Breast epithelium (tissue), 4 donors: ENCODE results near the gene ID3. TPM values are rescaled to one million over a fixed set of nuclear protein-coding genes. Genes with fewer than 3 reads are reported as not detected.

Source experiments
- DNase-seq, 2 donors: peaks; one replicate each; pipeline ENCODE4 v3.0.0-alpha.2; 2019; ENCODE audit warnings: low spot score in 2 of 2
- H3K27ac ChIP-seq, 2 donors: fragments of 200-600 bp; sonication (generic) in 1 of 2; one replicate each; pipeline ENCODE4 v1.5.1; 2016 to 2019; ENCODE audit warnings: mild to moderate bottlenecking in 1 of 2
- H3K27me3 ChIP-seq, 2 donors: fragments of 200-600 bp; sonication (generic) in 1 of 2; one replicate each; pipeline versions ENCODE4 v1.5.1 to v1.6.0; 2017 to 2019; ENCODE audit warnings: control low read depth in 1 of 2, mild to moderate bottlenecking in 1 of 2
- H3K36me3 ChIP-seq: fragments of 200-600 bp; one replicate; pipeline ENCODE4 v1.5.1; 2019
- H3K4me1 ChIP-seq, 2 donors: fragments of 200-600 bp; sonication (generic); one replicate each; pipeline ENCODE4 v1.5.1; 2016 to 2019; ENCODE audit warnings: control low read depth in 1 of 2
- H3K4me3 ChIP-seq, 3 donors: fragments of 200-600 bp; sonication (generic); 1 replicate in 2 of 3; 2 replicates in 1 of 3; pipeline ENCODE4 v1.5.1; 2016 to 2019; ENCODE audit warnings: mild to moderate bottlenecking in 3 of 3, moderate library complexity in 2 of 3
- H3K9me3 ChIP-seq, 2 donors: fragments of 200-600 bp; sonication (generic) in 1 of 2; one replicate each; pipeline ENCODE4 v1.5.1; 2016 to 2019; ENCODE audit warnings: control low read depth in 1 of 2
- POLR2A ChIP-seq: fragments of 450-650 bp; IDR thresholded peaks from one replicate; pipeline ENCODE4 v1.6.1; 2016; ENCODE audit warnings: antibody characterized with exemption, mild to moderate bottlenecking, moderate library complexity
- POLR2AphosphoS5 ChIP-seq, 3 donors: sonication (generic); formaldehyde crosslinking; IDR thresholded peaks; one replicate each; pipeline ENCODE4 v1.6.1; 2017; ENCODE audit warnings: antibody characterized with exemption in 3 of 3
- intact Hi-C: fragments of 100-400 bp; cut with DNase I; formaldehyde crosslinking; loops from one replicate; pipeline ENCODE4 v1.15.1; 2023; ENCODE audit warnings: low total_unique reads
- total RNA-seq, 3 donors: library from RNA; depleted of rRNA; stranded (reverse); fragments of >200 nt; gene quantifications; one replicate each; pipeline ENCODE4 v1.1.0, GENCODE V29; 2016
- TF ChIP-seq, protein P1 (sequence below), 3 donors: fragments of 450-650 bp; IDR thresholded peaks; one replicate each; pipeline ENCODE4 v1.5.1; 2016 to 2017; ENCODE audit warnings: antibody characterized with exemption in 3 of 3, mild to moderate bottlenecking in 3 of 3, moderate library complexity in 3 of 3

The ID3 gene
- total RNA-seq, 3 donors from 2014 or later = 79.9 to 133 (median 90.9) TPM

DNA sequence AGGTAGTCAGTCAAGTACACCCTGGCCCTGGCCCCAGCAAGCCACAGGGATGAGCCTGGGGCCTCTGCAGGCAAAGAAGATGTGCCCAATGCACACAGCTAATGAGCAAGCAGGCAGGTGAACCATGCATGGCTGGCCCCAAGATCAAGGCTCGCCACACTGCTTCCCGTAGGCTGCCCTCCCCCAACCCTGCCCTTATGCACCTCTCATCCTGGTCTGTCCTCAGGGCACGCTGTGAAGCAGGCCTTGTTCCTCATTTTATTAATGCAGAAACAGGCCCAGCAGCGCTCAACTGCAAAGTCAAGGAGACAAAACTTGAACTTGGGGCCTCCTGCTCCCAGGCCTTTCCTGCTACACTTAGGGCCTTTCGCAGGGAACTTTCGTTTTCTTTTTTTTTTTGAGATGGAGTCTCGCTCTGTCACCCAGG is 35.6 kb upstream of the ID3 start:
- Histone ChIP-seq H3K36me3 (no peaks in the 10 kb centered on the region), H3K9me3 (no peaks in the 10 kb centered on the region), H3K27me3 (no peaks in the 10 kb centered on the region), H3K4me1 (no peaks in the 10 kb centered on the region), H3K4me3 (no peak overlapping the region), H3K27ac (no peak overlapping the region)
- intact Hi-C loops = no loop called here
- TF ChIP-seq, protein P1, sequence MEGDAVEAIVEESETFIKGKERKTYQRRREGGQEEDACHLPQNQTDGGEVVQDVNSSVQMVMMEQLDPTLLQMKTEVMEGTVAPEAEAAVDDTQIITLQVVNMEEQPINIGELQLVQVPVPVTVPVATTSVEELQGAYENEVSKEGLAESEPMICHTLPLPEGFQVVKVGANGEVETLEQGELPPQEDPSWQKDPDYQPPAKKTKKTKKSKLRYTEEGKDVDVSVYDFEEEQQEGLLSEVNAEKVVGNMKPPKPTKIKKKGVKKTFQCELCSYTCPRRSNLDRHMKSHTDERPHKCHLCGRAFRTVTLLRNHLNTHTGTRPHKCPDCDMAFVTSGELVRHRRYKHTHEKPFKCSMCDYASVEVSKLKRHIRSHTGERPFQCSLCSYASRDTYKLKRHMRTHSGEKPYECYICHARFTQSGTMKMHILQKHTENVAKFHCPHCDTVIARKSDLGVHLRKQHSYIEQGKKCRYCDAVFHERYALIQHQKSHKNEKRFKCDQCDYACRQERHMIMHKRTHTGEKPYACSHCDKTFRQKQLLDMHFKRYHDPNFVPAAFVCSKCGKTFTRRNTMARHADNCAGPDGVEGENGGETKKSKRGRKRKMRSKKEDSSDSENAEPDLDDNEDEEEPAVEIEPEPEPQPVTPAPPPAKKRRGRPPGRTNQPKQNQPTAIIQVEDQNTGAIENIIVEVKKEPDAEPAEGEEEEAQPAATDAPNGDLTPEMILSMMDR (IDR thresholded peaks at IDR 0.05) = no peak
- TF ChIP-seq POLR2A = no peak
- TF ChIP-seq POLR2AphosphoS5 (IDR thresholded peaks at IDR 0.05) = no peak
- DNase-seq = no peak

DNA sequence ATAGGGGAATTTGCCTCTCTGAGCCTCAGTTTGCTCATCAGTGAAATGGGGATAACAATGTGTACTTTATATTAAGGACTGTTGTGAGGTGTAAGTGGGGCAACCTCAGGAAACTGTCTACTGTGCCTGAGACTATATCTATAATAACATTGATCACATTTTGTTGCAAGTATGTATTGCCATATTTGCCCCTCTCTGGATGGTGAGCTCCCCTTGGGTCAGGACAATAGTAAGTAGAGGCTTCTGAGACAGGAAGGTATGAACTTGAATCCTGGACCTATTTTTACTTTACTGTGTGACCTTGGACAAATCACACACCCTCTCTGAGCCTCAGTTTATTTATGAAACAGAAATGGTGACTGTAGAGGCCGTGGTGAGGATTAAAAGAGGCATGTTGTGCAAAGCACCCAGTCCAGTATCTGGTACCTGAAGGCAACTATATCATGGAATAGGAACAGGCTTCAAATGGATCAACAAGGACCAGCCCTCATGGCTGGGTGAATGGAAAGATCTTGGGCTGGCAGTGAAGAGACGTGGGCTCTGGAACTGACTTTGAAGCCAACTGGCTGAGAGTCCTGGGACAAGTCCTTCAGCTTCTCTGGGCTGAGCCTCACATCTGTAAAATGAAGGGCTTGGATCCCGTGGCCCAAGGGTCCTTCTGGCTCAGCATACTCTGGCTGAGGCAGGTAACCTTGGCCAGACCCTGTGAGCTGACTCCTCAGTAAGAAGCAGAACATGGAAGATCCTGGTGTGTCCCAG is 35.0 kb upstream of the ID3 start:
- TF ChIP-seq, protein P1 (IDR thresholded peaks at IDR 0.05) = no peak
- no peak for TF ChIP-seq POLR2AphosphoS5 (IDR thresholded peaks at IDR 0.05)
- TF ChIP-seq POLR2A = no peak
- Histone ChIP-seq H3K4me1 (no peaks in the 10 kb centered on the region), H3K4me3 (no peak overlapping the region), H3K9me3 (no peaks in the 10 kb centered on the region), H3K36me3 (no peaks in the 10 kb centered on the region), H3K27ac (peak overlapping the region; percentile 28 to 65), H3K27me3 (no peaks in the 10 kb centered on the region)
- intact Hi-C loops = no loop called here
- no peak for DNase-seq

DNA sequence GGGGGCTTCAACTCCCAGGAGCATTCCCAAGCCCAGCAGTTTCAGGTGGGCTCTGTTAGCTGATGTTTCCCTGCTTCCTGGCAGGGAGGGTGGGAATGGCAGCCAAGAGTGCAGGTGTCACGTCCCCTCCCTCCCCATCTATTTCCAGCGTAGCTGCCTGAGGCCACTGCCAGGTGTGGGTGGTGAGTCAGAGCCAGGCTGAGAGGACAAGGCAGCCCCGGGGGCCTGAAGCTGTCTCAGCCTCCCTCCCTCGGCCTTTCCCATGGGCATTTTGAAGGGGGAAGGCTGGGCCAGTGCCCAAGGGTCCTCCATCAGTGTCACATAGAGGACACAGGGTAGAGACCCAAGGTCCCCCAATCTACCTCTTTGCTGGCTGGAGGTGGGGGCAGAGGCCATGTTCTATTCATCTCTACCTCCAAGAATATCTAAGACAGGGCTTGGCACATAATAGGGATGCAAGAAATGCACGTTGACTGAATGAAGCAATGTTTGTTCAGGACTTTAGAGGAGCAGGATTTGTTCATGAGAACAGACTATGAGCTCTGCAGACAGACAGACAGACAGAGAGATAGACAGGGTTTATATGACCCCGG is 34.4 kb upstream of the ID3 start:
- H3K27me3 ChIP-seq = no peaks in the 10 kb centered on the region
- peak overlapping the region; percentile 28 to 65 for H3K27ac ChIP-seq
- no peaks in the 10 kb centered on the region for H3K9me3 ChIP-seq
- H3K4me3 ChIP-seq = no peak overlapping the region
- intact Hi-C loops = no loop called here
- TF ChIP-seq POLR2AphosphoS5 (IDR thresholded peaks at IDR 0.05) = no peak
- no peak for TF ChIP-seq POLR2A
- TF ChIP-seq, protein P1 (IDR thresholded peaks at IDR 0.05) = no peak
- peak in 1 of 2 donors; percentile 68 for DNase-seq
- H3K36me3 ChIP-seq = no peaks in the 10 kb centered on the region
- H3K4me1 ChIP-seq = no peaks in the 10 kb centered on the region

DNA sequence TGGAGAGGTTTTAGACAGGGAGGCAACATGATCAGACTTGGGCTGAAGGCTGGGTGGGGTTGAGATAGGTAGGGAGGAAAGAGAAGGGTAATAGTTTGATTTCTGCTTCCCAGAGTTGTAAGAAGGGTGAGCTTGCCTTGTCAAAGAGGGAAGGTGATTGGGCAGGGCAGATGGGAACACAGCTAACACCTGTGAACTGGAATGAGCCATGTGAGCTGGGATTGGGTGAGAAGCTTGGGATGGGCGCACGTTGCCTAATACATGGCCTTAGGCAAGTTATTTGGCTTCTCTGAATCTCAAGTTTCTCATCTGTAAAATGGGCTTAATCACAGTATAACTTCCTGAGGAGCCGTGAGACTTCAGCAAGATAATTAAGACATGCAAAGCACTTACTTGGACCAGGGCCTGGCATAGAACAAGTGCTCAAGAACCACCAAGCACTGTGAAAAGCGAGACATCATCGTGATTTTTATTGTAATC is 33.8 kb upstream of the ID3 start:
- intact Hi-C loops = no loop called here
- no peaks in the 10 kb centered on the region for H3K9me3 ChIP-seq
- no peaks in the 10 kb centered on the region for H3K36me3 ChIP-seq
- H3K27me3 ChIP-seq = no peaks in the 10 kb centered on the region
- no peak for DNase-seq
- H3K4me1 ChIP-seq = no peaks in the 10 kb centered on the region
- H3K27ac ChIP-seq = peak overlapping the region; percentile 28 to 65
- no peak for TF ChIP-seq POLR2A
- TF ChIP-seq POLR2AphosphoS5 (IDR thresholded peaks at IDR 0.05) = no peak
- TF ChIP-seq, protein P1 (IDR thresholded peaks at IDR 0.05) = no peak
- no peak overlapping the region for H3K4me3 ChIP-seq

DNA sequence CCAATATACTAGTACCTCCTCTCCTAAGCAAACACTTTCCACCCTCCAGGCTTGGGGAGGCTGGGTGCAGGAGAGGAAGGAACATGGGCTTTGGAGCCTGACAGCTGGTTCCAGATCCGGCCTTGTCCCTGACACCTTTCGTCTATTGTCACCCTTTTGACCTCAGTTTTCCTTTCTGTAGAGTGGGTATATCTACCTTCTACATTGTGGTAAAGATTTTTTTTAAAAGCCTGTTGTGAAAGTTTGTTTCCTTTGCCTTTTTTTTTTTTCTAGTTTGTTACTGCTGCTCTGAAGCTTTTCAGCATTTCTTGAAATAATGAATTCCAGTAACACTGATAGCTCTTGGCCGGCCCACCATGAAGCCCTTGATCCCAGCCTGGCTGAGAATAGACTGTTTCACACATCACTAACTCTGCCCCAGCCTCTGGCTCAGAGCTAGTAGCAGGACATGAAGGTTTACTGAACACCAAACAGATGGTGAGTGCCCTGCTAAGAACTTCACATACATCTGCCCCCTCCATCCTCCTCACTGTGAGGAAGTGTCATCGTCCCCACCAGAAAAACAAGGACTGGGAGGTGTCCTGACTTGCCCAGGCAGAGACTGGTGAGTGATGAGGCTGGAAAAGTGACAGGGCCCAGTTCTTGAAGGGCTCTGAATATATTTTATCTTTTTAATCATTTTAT is 33.0 kb upstream of the ID3 start:
- no peak for TF ChIP-seq POLR2AphosphoS5 (IDR thresholded peaks at IDR 0.05)
- TF ChIP-seq, protein P1 (IDR thresholded peaks at IDR 0.05) = no peak
- TF ChIP-seq POLR2A = no peak
- Histone ChIP-seq H3K4me1 (no peaks in the 10 kb centered on the region), H3K27me3 (no peaks in the 10 kb centered on the region), H3K36me3 (no peaks in the 10 kb centered on the region), H3K9me3 (no peaks in the 10 kb centered on the region), H3K27ac (no peak overlapping the region), H3K4me3 (no peak overlapping the region)
- intact Hi-C loops = no loop called here
- DNase-seq = no peak
